ENCODE results near the gene ZNF879. TPM values are rescaled to one million over a fixed set of nuclear protein-coding genes. Genes with fewer than 3 reads are reported as not detected.

The ZNF879 gene
- total RNA-seq = 3.5 TPM
- long read RNA-seq, partial matches to known transcripts = 3 of 7 reads
- long read RNA-seq, other reads (novel, unspliced or antisense) = 1 of 7 reads

- intact Hi-C loops (cut with DNase I) = loop anchor here (1.0 to 2.0 kb wide), 2 partner anchors 37 to 82 kb away; partner anchors contain the start of genes ZNF354C and ZNF454
- peak; percentile 96 for DNase-seq (ENCODE audit: missing footprints)
- peak; percentile 99 for ATAC-seq
Observed at GRCh38 chr5:179023528-179024189, at the start of gene ZNF879. Gene ZNF879 (plus strand): TSS chr5:179023804. CDS start chr5:179025005, 1,201 bp downstream.

DNA sequence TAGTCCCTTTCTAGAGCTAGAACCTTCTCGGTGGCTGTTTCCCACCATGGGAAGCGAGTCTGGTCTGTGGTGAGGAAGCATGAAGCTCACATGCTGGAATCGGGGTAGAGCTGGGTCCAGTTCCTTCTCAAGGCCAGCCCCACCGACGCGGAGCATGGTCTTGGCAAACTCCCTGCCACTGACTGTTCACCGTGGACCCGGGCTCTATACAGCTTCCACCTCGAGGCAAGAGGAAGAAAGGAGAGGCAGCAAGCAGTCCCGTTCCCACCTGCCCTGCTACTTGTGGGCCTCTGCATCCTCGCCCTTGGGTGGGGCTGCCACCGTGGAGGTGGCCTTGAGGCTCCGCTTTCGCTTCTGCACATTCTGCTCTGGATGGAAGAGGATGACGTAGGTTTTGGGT lies 42.2 kb upstream of the ZNF879 start:
- no peak for ATAC-seq
- intact Hi-C loops (cut with DNase I) = no loop called here
- no peak for DNase-seq (ENCODE audit: missing footprints)

- ATAC-seq = no peak
- intact Hi-C loops (cut with DNase I) = no loop called here
- DNase-seq (ENCODE audit: missing footprints) = no peak
Observed at GRCh38 chr5:178982941-178983340, 40.7 kb upstream of the ZNF879 start.

- no peak for DNase-seq (ENCODE audit: missing footprints)
- intact Hi-C loops (cut with DNase I) = no loop called here
- ATAC-seq = no peak
Observed at GRCh38 chr5:178983728-178984127, 39.9 kb upstream of the ZNF879 start.

DNA sequence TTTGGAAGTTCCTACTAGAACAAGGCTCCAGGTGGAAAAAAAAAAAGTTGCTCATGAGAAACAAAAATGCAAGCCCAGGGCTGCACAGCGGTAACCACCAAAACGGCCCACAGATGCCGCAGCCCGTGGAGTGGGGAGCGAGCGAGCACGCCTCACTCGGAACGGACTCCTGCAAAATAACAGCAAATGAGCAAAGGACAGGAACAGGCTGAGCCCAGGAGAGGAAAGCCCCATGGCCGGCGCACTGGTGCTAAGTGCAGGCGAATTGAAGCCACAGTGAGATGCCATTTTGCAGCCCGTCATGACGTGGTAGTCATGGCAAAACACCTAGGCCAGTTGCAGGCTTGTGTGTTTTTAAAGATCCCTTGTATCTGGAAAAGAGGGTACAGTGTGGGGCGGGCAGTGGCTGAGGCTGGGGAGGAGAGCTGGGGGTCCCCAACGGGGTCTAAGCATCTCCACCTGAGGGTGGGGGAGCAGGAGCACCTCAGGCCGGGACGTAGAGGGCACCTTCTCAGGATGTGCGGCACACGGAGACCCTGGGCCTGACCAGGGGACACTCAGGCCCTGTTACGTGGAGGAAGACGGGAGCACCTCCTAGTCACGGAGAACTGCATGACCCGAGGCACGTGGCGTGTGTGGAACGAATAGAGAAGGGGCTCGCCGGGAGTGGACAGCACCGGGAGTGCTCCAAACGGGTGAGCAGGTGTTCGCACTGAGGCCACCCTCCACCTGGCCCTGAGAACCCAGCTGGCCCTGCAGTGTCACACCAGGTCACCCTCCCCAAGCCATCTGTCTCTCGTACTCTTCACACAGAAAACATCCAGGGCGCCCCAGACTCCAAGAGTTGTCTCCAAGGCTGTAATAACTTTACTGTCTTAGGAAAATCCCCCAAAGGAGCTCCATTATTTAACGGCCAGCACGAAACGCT lies 39.2 kb upstream of the ZNF879 start:
- DNase-seq (ENCODE audit: missing footprints) (no peak), ATAC-seq (no peak)
- intact Hi-C loops (cut with DNase I) = no loop called here

- intact Hi-C loops (cut with DNase I) = no loop called here
- no peak for ATAC-seq
- no peak for DNase-seq (ENCODE audit: missing footprints)
Observed at GRCh38 chr5:178986326-178986960, 37.2 kb upstream of the ZNF879 start.

- DNase-seq (ENCODE audit: missing footprints) (no peak), ATAC-seq (no peak)
- intact Hi-C loops (cut with DNase I) = no loop called here
Observed at GRCh38 chr5:178988436-178989220, 35.0 kb upstream of the ZNF879 start.

- DNase-seq (ENCODE audit: missing footprints) (no peak), ATAC-seq (no peak)
- intact Hi-C loops (cut with DNase I) = no loop called here
Observed at GRCh38 chr5:178989311-178989710, 34.3 kb upstream of the ZNF879 start.

DNA sequence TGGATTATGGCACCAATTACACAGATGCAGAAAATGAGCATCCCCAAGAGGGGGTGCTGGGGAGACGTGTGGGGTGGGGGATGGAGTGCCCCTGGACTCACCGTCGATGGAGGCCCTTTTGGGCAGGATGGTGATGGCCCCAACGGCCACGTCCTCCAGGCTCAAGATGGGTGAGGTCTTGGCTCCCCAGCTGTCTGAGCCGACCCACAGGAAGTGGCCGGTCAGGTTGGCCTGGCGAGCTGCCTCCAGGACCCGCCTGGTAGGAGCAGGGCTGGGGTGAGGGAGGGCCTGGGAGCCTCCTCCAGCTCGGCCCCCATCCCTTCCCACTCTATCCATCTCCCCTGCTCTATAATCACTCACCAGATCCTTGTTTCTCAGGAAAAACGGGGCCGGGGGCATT lies 33.1 kb upstream of the ZNF879 start:
- no peak for ATAC-seq
- intact Hi-C loops (cut with DNase I) = no loop called here
- DNase-seq (ENCODE audit: missing footprints) = no peak

GRCh38 chr5:178991190-178992145 lies 32.1 kb upstream of the ZNF879 start:
- ATAC-seq = no peak
- DNase-seq (ENCODE audit: missing footprints) = no peak
- intact Hi-C loops (cut with DNase I) = no loop called here

DNA sequence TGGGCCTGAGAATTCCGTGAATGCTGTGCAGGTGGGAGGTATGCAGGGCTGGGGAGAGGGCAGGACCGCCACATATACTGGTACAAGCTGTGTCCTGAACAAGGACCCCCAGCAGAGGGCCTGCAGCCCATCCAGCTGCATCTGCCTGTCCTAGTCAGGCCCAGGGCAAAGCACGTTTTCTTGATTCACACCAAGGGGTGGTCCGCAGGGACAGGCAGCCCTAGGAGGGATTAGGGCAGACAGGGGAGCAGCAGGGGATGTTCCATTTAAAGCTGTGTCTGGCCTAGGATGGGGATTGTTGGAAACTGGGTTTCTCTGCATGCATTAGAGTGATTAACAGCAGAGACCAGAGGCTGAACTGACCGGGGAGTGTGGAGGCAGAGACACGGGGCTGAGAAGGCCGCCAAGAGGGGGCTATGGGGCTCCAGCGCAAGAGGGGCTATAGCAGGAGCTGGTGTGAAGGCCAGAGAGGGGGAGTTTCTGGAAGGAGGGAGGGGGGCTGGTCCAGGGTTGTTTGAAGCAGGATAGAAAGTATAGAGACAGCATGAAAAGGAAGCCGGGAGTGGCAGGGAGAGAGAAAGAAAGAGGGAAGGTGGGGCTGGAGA lies 31.2 kb upstream of the ZNF879 start:
- DNase-seq (ENCODE audit: missing footprints) (no peak), ATAC-seq (no peak)
- intact Hi-C loops (cut with DNase I) = no loop called here

DNA sequence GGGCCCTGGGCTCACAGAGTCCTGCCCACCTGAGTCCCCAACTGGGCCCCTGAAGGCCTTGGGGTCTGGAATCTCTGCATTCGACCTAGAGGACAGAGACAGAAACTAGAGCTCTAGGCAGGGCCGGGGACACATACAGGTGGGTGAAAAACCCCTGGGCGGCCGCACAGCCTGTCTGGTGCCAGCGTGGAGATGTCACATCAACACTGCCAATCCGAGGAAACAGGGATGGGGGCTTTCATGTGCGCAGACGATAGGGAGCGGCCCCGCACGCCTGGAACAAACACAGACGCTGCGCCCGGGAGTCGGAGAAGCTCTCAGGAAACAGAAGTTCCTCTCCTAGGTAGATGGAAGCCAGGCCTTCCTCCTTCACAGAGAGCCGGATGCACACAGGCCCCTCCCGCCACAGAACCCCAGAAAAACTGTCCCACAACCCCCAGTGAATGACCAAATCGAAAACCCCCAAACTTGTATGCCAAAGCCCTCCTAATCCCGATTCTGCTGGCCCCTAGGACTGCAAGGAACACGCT lies 30.3 kb upstream of the ZNF879 start:
- ATAC-seq = no peak
- intact Hi-C loops (cut with DNase I) = no loop called here
- no peak for DNase-seq (ENCODE audit: missing footprints)

DNA sequence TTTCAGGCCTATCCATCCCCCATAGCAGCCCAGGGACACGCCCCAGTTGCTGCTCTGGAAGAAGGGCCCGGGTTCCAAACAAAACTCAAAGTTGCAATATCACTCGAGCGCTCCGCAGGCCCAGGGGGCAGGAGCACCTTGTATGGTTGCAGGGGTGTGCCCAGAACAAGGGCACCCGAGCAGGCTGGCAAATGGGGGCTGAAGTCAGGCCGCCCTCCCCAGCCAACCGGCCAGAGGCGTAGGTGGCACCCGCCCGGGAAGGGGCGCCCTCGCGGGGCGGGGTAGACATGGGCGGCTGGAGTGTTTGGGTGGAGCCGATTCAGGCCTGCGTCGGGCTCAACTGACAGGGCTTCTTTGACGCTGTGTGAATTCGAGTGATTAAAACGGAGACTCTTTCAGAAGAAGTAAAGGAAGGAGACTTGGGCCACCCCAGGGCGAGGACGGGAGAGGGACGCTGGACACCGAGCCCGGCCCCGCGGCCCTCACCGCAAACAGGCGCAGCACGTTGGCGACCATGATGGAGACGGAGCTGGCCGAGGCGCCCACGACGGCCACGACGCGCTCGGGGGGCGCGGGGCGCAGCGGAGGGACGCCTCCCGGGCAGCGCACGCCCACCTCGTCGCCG lies 29.5 kb upstream of the ZNF879 start:
- no peak for ATAC-seq
- intact Hi-C loops (cut with DNase I) = no loop called here

GRCh38 chr5:178994580-178995340 lies 28.8 kb upstream of the ZNF879 start, which contains the start of gene GRM6:
Gene GRM6 (minus strand): TSS chr5:178995320. CDS start chr5:178994944, 376 bp downstream.
- no peak for ATAC-seq
- intact Hi-C loops (cut with DNase I) = no loop called here
- DNase-seq (ENCODE audit: missing footprints) = no peak

More for the DNA sequence above, 29.5 kb upstream of the ZNF879 start:
- DNase-seq (ENCODE audit: missing footprints) = no peak

DNA sequence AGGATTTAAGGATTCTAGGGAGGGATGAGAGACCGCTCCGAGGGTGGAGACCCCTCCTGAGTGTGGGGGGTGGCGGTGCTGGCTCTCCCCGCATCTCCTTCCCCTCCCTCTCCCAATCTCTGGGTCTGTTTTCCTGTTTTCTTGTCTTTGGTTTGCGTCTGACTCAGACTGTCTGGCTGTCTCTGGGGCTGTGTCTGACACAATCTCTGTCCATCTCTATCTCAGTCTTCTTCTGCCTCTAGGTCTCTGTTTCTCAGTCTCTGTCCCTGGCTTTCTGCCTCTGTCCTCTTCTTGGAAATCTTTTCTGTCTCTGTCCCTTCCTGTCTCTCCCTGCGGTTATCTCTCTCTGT lies 28.3 kb upstream of the ZNF879 start:
- ATAC-seq = no peak

GRCh38 chr5:178996156-178996555 lies 27.4 kb upstream of the ZNF879 start:
- DNase-seq (ENCODE audit: missing footprints) (no peak), ATAC-seq (no peak)
- intact Hi-C loops (cut with DNase I) = no loop called here

More for the DNA sequence above, 28.3 kb upstream of the ZNF879 start:
- intact Hi-C loops (cut with DNase I) = no loop called here
- DNase-seq (ENCODE audit: missing footprints) = no peak
